ENCODE results near the gene UBE2Q1.

The UBE2Q1 gene

GRCh38 chr1:154501423-154502065, 56.9 kb downstream of the UBE2Q1 start:
- DNase-seq = no peak

DNA sequence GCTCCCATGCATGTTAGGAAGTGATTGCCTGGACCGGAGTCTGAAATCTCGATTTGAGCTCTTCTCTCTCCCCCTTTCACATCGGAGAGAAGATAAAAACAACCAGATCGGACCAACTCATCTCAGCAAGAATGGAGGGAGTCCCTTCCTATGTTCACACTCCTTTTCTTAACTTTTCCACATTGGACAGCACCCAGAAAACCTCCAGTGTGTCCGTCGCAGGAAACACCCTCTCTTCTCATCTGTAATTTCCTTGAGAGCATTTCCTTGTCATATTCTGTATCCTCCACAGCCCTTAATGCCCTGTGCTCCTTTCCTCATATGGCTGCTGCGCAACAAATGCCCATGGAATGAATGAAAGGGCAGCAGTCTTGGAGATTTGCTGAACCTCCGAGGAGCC, 57.9 kb downstream of the UBE2Q1 start:
- no peak for DNase-seq

DNA sequence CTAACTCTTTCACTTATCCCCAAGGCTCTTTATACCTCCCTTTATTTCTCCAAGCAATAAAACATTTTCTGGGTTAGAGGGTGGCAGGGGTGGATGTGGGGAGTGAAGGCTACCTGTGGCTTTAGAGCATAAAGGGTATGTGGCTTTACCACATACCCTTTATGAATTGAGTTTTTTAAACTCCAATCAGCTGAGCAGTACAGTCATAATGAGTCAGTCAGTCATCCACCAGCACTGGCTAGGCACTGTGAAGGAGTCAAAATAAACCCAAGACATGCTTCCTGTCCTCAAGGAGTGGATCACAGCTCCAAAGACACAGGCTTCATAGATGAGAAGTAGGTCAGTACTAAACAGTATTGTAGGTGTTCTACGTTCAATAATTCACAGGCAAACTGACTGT, 59.0 kb downstream of the UBE2Q1 start:
- DNase-seq = no peak
